Activated naive CD4-positive, alpha-beta T cell (primary cell): ENCODE results near the gene LGR4.
A peak's percentile ranks its signal among the peaks of the same experiment; 100 is the strongest.
"Not testable (repeated sequence)": the region's sequence is repeated elsewhere in the genome, so short reads cannot be mapped to it uniquely, and the experiment has no call there.

Experiments used
- DNase-seq, 4 experiments: peaks; one replicate each; lab custom pipeline; 2025; lab: John Stamatoyannopoulos, UW

LGR4 gene, protein sequence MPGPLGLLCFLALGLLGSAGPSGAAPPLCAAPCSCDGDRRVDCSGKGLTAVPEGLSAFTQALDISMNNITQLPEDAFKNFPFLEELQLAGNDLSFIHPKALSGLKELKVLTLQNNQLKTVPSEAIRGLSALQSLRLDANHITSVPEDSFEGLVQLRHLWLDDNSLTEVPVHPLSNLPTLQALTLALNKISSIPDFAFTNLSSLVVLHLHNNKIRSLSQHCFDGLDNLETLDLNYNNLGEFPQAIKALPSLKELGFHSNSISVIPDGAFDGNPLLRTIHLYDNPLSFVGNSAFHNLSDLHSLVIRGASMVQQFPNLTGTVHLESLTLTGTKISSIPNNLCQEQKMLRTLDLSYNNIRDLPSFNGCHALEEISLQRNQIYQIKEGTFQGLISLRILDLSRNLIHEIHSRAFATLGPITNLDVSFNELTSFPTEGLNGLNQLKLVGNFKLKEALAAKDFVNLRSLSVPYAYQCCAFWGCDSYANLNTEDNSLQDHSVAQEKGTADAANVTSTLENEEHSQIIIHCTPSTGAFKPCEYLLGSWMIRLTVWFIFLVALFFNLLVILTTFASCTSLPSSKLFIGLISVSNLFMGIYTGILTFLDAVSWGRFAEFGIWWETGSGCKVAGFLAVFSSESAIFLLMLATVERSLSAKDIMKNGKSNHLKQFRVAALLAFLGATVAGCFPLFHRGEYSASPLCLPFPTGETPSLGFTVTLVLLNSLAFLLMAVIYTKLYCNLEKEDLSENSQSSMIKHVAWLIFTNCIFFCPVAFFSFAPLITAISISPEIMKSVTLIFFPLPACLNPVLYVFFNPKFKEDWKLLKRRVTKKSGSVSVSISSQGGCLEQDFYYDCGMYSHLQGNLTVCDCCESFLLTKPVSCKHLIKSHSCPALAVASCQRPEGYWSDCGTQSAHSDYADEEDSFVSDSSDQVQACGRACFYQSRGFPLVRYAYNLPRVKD

DNA sequence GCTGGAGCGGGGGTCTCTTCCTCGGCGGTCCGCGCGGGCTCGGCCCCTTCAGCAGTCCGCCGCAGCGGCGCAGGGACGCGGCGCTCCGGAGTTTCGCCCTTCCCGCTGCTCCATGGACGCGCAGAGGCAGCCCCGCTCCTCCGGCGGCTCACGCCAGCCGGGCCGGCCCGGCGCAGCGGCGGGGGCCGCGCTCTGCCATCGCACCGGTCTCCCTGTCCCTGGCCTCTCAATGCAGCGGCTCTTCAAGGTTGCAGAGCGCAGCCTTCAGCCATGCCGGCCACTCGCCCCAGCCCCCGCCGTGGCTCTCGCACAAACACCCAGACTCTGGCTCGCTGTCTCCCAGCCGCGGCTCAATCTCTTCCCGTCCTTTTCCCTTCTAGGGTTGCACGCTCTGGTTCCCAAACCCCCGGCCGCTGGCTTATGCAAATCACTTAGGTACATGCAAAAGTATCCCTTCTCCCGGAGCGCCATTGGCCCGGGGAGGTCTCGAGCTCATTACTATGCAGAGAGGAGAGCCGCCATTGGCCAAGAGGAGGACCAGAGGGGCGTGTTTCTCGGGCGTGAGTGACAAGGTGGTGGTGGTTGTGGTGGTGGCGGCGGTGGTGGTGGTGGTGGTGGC, at the start of gene LGR4:
Gene LGR4, minus strand, starts transcription at position 393 of the 619 bp plus-strand sequence. CDS start 488 bp downstream, outside the sequence.
- DNase-seq, result peak in 3 of 4 experiments; percentile 23 to 57 (median 43)

DNA sequence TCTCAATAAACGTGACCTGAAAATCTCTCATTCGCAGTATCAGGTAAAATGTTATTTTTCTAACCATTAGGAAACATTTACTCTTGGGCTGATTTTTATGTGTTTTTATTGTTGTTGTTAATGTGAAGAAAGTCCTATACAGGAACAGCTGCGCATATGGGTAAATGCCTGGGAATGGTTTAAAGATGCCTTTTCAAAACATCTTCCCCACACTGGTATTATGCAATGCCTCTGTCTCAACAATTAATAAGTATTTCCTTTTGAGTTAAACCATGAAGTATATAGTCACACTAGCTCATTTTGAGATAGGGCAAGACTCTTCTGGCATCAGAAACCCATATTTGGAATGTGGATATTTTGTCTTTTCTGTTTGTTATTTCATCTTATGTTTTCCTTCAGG, 47.6 kb upstream of the LGR4 start:
- DNase-seq, result no peak

- DNase-seq, result no peak
These were observed 45.9 kb upstream of the LGR4 start for GRCh38 chr11:27518518-27518917.

- DNase-seq, result not testable (repeated sequence)
These were observed 44.9 kb upstream of the LGR4 start for GRCh38 chr11:27517490-27517889.

GRCh38 chr11:27514558-27514957, 42.0 kb upstream of the LGR4 start:
- DNase-seq, result no peak

DNA sequence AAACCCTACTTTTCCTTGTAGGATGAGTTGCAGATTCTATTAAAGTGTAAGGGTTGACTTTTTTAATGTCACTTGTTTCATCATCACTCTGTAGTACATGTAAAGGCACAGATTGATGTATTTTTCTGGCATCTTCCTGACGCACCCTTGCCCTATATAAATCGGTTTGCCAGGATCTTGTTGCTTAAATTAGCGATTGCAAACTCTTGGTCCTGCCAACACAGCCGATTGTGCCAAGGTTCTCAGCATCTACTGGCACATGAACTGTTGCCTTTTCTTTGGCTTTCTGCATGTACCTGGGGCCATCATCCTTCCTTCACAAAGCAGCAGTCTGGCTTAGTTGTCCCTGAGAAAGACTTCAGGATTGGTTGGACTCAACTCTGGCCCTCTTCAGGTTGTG, 41.5 kb upstream of the LGR4 start:
- no peak for DNase-seq

DNA sequence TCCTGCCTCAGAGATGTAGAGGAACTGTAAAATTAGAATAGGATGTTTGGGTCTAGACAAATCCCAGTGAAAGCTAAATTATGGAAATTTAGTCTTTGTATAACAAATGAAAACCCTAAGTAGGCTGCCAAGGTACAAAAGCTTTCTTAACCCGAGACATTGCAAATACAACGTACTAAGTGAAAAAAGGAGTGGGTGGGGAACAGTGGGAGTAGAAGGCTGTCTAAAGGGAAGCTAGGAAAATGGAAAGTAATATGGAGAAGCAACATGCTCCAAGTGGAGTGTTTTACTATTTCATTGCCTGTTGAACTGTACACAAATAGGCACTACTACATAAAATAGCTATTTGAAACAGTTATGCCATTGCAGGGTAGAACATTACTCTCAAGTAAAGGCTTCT, 40.8 kb upstream of the LGR4 start:
- no peak for DNase-seq

DNA sequence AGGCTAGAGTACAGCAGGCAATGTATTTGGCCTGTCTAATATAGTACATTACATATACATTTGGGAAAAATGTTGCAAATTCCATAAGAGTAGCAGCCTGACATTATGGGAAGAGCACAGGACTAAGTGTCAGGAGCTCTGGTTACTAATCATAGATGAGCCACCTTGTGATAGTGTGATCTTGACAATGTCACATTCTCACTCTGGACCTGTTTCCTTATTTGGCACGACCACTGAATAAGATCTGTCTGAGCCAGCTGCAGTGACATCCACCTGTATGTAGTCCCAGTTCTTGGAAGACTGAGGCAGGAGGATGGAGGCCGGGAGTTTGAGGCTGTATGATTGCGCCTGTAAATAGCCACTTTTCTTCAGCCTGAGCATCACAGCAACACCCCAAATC, 39.6 kb upstream of the LGR4 start:
- no peak for DNase-seq

DNA sequence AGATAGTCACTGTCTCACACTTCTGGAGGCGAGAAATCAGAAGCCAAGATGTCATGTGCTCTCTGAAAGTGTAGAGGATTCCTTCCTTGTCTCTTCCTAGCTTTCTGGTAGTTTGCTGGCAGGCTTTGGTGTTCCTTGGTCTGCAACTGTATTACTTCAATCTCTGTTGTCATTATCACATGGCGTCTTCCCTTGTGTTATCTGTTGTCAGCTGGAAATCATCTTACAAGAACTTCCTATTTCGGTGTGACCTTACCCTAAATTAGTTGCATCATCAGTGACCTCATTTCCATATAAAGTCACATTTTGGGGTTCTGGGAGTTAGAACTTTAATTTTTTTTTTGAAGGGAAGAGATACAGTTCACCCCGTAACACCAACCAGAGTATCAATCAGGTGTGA, 37.3 kb upstream of the LGR4 start:
- no peak for DNase-seq

DNA sequence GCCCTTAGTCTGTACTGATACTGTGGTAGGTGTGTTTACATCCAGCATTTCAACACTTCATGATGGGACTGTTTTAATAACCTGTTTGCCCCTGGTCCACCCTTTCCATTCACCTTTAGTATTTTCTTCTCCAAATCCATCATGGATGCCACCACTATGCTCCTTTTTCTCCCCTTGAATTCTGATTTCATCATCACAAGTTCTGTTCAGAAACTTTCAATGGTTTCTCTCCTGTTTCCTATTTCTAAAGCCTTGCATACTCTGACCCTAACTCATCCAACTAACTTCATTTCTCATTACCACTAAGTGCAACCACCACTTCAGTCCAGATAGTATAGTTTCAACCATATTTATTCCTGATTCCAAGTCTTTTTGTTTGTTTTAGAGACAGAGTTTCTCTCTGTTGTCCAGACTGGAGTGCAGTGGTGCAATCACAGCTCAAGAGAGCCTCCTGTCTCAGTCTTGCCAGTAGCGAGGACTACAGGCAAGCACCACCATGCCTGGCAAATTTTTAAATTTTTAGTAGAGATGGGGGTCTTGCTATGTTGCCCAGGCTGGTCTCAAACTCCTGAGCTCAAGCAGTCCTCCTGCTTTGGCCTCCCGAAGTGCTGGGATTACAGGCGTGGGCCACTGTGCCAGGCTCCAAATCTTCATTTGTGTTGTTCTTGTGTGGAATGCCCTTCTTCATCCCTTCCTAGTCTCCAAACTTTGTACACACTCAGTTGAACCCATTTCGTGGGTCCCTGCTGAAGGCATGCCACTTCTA, 35.1 kb upstream of the LGR4 start:
- no peak for DNase-seq

- DNase-seq, result peak; percentile 86 to 92 (median 88)
These were observed 33.9 kb upstream of the LGR4 start, which contains the start of gene LIN7C for GRCh38 chr11:27506200-27507182. LIN7C (minus strand) TSS chr11:27506769; CDS start chr11:27506752, 17 bp downstream.

DNA sequence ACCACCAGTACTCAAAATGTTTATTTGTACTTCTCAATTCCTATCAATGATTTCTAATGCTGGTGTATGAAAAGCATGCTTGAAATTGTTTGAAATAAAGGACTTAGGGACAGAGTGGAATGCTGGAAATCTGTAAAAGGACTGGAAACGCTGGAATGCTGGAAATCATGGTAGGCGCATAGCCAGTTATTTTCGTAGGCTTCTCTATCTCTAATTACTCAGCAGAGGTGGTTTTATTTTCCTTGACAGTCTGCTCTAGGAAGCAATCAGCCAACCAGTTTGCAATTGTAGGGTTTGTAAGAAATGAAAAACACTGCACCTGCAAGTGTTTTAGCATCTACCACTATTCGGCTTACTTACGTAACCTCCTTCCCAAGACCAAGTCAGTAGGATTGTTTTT, 33.2 kb upstream of the LGR4 start:
- no peak for DNase-seq

DNA sequence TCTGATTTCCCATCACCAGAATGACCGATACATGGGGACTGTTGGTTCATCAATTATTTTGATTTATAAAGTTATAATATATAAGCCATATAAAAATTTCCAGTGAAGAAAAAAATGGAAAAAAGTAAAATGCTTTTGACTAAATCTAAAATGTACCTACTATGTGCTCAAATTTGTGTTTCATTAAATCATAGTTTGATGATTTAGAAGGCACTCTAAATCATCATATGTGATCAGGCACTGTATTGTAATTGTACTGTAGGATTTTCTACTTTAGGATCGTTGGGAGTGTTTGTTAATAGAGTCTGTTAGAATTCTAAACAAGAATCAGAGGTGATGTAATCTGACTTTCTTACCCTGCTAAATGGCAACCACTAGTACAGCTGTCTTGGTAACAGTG, 31.6 kb upstream of the LGR4 start:
- DNase-seq, result no peak

DNA sequence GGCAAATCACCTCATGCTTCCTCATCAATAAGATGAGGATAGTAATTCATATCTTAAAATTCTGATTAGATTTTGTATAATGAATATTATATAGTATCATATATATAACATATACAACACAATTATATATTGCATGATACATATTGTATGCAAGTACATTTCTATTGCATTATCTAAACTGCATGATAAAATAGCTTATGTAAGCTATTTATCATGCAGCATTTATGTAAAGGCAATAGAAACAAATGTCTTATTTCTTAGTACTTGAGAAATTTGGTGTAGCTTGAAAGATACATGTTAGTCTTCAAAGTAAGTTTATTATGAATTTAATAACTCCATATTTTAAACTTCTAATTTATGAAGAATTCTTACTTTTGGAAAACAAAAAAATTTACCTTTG, 28.5 kb upstream of the LGR4 start:
- no peak for DNase-seq

GRCh38 chr11:27497911-27498310, 25.3 kb upstream of the LGR4 start:
- DNase-seq, result no peak

DNA sequence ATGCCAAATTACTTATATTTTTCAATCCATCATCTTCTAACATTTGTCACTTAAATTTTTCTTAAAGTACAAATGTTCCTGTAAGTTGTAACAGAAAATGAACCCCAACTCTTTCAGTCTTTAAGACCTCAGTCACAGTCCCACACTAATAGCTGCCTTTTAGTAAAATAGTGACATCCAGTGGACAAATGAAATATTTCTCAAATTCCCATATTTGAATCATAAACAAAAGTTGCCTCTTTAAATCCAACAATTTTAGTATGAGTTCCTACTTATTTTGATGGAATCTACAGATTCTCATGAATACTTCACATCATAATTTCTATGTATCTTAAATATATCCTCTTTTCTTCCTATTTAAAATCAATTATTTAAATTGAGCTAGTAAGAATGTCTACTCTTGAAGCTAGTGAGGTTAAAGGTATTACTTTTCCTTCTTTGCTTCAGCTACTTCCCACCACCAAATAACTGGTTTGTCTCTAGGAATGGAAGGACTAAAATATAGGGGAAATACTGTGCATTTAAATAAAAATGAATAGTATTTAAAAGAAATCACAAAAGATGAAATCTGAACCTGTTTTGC, 24.8 kb upstream of the LGR4 start:
- DNase-seq, result no peak

- DNase-seq, result no peak
These were observed 23.9 kb upstream of the LGR4 start for GRCh38 chr11:27496461-27496860.

- no peak for DNase-seq
These were observed 23.2 kb upstream of the LGR4 start for GRCh38 chr11:27495710-27496300.

GRCh38 chr11:27489092-27489491, 16.5 kb upstream of the LGR4 start:
- DNase-seq, result no peak

DNA sequence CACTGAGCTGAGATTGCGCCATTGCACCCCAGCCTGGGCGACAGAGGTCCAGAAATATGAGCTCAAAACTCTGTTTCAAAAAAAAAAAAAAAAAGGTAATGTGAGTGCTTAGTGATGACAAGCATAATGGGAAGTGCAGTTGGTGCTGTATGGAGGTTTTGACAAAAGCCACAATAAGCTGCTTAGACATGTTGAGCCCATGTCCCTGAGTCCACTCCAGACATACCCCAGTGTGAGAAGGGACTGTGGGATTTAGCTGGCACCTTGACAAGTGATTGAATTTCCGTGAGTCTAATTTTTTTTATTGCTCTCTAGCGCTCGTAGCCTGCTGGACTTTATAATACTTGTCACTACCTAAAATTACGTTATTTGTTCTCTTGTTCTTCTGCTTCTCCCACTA, 15.1 kb upstream of the LGR4 start:
- DNase-seq, result no peak
